GM23338 (cell line): Measurements from ENCODE around the gene NDFIP1. TPM values are rescaled to one million over a fixed set of nuclear protein-coding genes. Genes with fewer than 3 reads are reported as not detected.

ENCODE experiments used
- ATAC-seq: fragments of 200-7000 bp; cut with Tn5 transposase; 3 replicates; pipeline ENCODE4 v1.9.1; 2020
- DNase-seq: peaks from one replicate; pipeline ENCODE4 v3.0.0-alpha.2; 2015; ENCODE audit warnings: low spot score
- H2AFZ ChIP-seq: fragments of 200-600 bp; sonication (generic); 2 replicates; pipeline ENCODE4 v1.8.0; 2016; ENCODE audit warnings: antibody characterized with exemption, mild to moderate bottlenecking, moderate library complexity
- H3F3A ChIP-seq: fragments of 200-600 bp; sonication (generic); replicated peaks from 2 replicates; pipeline ENCODE4 v1.8.0; 2017; ENCODE audit warnings: antibody characterized with exemption, mixed run types, low read depth
- H3K27ac ChIP-seq: fragments of 200-600 bp; sonication (generic); 2 replicates; pipeline ENCODE4 v1.6.1; 2016; ENCODE audit warnings: low read depth
- H3K27me3 ChIP-seq: fragments of 200-600 bp; sonication (generic); 2 replicates; pipeline ENCODE4 v1.8.0; 2016; ENCODE audit warnings: mild to moderate bottlenecking, mixed run types, moderate library complexity; ENCODE audit not compliant: insufficient read depth
- H3K36me3 ChIP-seq: fragments of 200-600 bp; sonication (generic); 2 replicates; pipeline ENCODE4 v1.8.0; 2016; ENCODE audit warnings: mild to moderate bottlenecking; ENCODE audit not compliant: insufficient read depth
- H3K4me1 ChIP-seq: fragments of 200-600 bp; sonication (generic); 2 replicates; pipeline ENCODE4 v1.8.0; 2016; ENCODE audit warnings: mild to moderate bottlenecking, moderate library complexity; ENCODE audit not compliant: insufficient read depth
- H3K4me2 ChIP-seq: fragments of 200-600 bp; sonication (generic); 2 replicates; pipeline ENCODE4 v1.7.1; 2017; ENCODE audit warnings: mixed run types
- H3K4me3 ChIP-seq: fragments of 200-600 bp; sonication (generic); 2 replicates; pipeline ENCODE4 v1.6.1; 2016; ENCODE audit warnings: mixed run types
- H3K79me2 ChIP-seq: fragments of 200-600 bp; sonication (generic); replicated peaks from 2 replicates; pipeline ENCODE4 v1.8.0; 2017; ENCODE audit warnings: mild to moderate bottlenecking; ENCODE audit not compliant: insufficient read depth
- H3K9me2 ChIP-seq: fragments of 200-600 bp; sonication (generic); 2 replicates; pipeline ENCODE4 v1.8.0; 2017; ENCODE audit not compliant: insufficient read depth
- H4K20me1 ChIP-seq: fragments of 200-600 bp; sonication (generic); replicated peaks from 2 replicates; pipeline ENCODE4 v1.8.0; 2017; ENCODE audit warnings: mild to moderate bottlenecking; ENCODE audit not compliant: insufficient read depth
- H3K27ac Mint-ChIP-seq: 2 replicates; pipeline ENCODE4 v1.8.0; 2020; ENCODE audit warnings: inconsistent platforms, mild to moderate bottlenecking, moderate library complexity, mixed read lengths
- H3K27me3 Mint-ChIP-seq: 3 replicates; pipeline ENCODE4 v1.8.0; 2022; ENCODE audit warnings: low read depth, mild to moderate bottlenecking, moderate library complexity, mixed read lengths, inconsistent platforms; ENCODE audit not compliant: insufficient read depth, poor library complexity
- H3K36me3 Mint-ChIP-seq: 3 replicates; pipeline ENCODE4 v1.8.0; 2021; ENCODE audit warnings: low read depth, mild to moderate bottlenecking, inconsistent platforms, moderate library complexity, mixed read lengths
- H3K4me1 Mint-ChIP-seq: 3 replicates; pipeline ENCODE4 v1.8.0; 2020; ENCODE audit warnings: mild to moderate bottlenecking, inconsistent platforms, mixed read lengths
- H3K4me3 Mint-ChIP-seq: 3 replicates; pipeline ENCODE4 v1.8.0; 2021; ENCODE audit warnings: moderate library complexity, mild to moderate bottlenecking, inconsistent platforms, mixed read lengths
- H3K9me3 Mint-ChIP-seq: 3 replicates; pipeline ENCODE4 v1.8.0; 2020; ENCODE audit warnings: moderate library complexity, mild to moderate bottlenecking, inconsistent platforms, mixed read lengths
- CREB1 ChIP-seq: fragments of 250-450 bp; sonication (Bioruptor Pico); IDR thresholded peaks from 2 replicates; pipeline ENCODE4 v1.5.0; 2020; ENCODE audit warnings: low read depth, mild to moderate bottlenecking, moderate library complexity
- CTCF ChIP-seq, 2 experiments: fragments of 200-600 bp in 1 of 2; sonication (generic) in 1 of 2; conservative IDR thresholded peaks; 2 replicates each; pipeline versions ENCODE4 v1.5.1 to v1.6.1; 2016 to 2017; ENCODE audit warnings: antibody characterized with exemption in 2 of 2, low read depth in 2 of 2, mild to moderate bottlenecking in 2 of 2, moderate library complexity in 1 of 2
- EZH2 ChIP-seq: fragments of 200-600 bp; sonication (generic); IDR thresholded peaks from one replicate; pipeline ENCODE4 v1.8.0; 2017; ENCODE audit warnings: antibody characterized with exemption, mild to moderate bottlenecking, low read depth; ENCODE audit not compliant: unreplicated experiment
- JUNB ChIP-seq: IDR thresholded peaks from one replicate; pipeline ENCODE4 v1.6.1; 2016; ENCODE audit warnings: antibody characterized with exemption; ENCODE audit not compliant: unreplicated experiment
- POLR2AphosphoS5 ChIP-seq: IDR thresholded peaks from 2 replicates; pipeline ENCODE4 v1.6.1; 2016; ENCODE audit warnings: antibody characterized with exemption, low read depth
- REST ChIP-seq: IDR thresholded peaks from one replicate; pipeline ENCODE4 v1.6.1; 2018; ENCODE audit warnings: antibody characterized with exemption; ENCODE audit not compliant: unreplicated experiment
- STAT1 ChIP-seq: IDR thresholded peaks from one replicate; pipeline ENCODE4 v1.6.1; 2016; ENCODE audit warnings: antibody characterized with exemption; ENCODE audit not compliant: unreplicated experiment
- ZNF114 ChIP-seq: fragments of 250-450 bp; sonication (Bioruptor Pico); IDR thresholded peaks from 2 replicates; pipeline ENCODE4 v1.5.0; 2020; ENCODE audit warnings: mild to moderate bottlenecking, moderate library complexity
- ZNF331 ChIP-seq: fragments of 250-450 bp; sonication (Bioruptor Pico); IDR thresholded peaks from 2 replicates; pipeline ENCODE4 v1.5.0; 2020; ENCODE audit warnings: low read depth, mild to moderate bottlenecking, moderate library complexity
- ZNF462 ChIP-seq: fragments of 250-450 bp; sonication (Bioruptor Pico); IDR thresholded peaks from 2 replicates; pipeline ENCODE4 v1.5.0; 2020; ENCODE audit warnings: mild to moderate bottlenecking, moderate library complexity
- polyA plus RNA-seq: library from polyadenylated mRNA; unstranded; fragments of >200 nt; fragmentation: Nextera tagmentation; extraction: Ambion mirVana; gene quantifications from 2 replicates; pipeline ENCODE4 v1.2.1, GENCODE V29; 2016
- total RNA-seq: library from RNA; depleted of rRNA; stranded (reverse); fragments of >200 nt; shearing (Covaris generic); gene quantifications from 2 replicates; pipeline ENCODE4 v1.2.3, GENCODE V29; 2014

Gene NDFIP1
- total and polyA plus RNA-seq, 2 experiments from 2014 or later: 24.3 to 45.0 TPM

- Histone ChIP-seq H3K9me2 (no peaks in the 10 kb centered on the region), H3F3A (peaks cover 2% of the 10 kb centered on the region; the same call in 1 of the 2 replicates), H4K20me1 (no peaks in the 10 kb centered on the region), H3K4me1 (peaks cover 11% of the 10 kb centered on the region), H3K79me2 (no peaks in the 10 kb centered on the region), H3K4me3 (no peak overlapping the region), H3K27me3 (no peaks in the 10 kb centered on the region), H3K36me3 (no peaks in the 10 kb centered on the region), H3K4me2 (no peak overlapping the region), H2AFZ (0 out of 2 replicates have a peak overlapping the region, but pooled peaks have one; percentile 23), H3K27ac (no peak overlapping the region)
- TF ChIP-seq JUNB (no peak), REST (no peak)
- Mint-ChIP-seq H3K9me3 (no peaks in the 10 kb centered on the region), H3K27ac (no peak overlapping the region), H3K36me3 (no peaks in the 10 kb centered on the region), H3K4me1 (peaks cover 23% of the 10 kb centered on the region), H3K27me3 (peaks cover 2% of the 10 kb centered on the region), H3K4me3 (no peak overlapping the region)
- ATAC-seq (no peak), DNase-seq (no peak)
Observed at GRCh38 chr5:142179776-142180387, 71.3 kb downstream of the NDFIP1 start.

GRCh38 chr5:142181096-142181495 lies 72.5 kb downstream of the NDFIP1 start:
- Histone ChIP-seq H3K36me3 (no peaks in the 10 kb centered on the region), H3K4me2 (no peak overlapping the region), H2AFZ (peak overlapping the region; percentile 75), H3K79me2 (no peaks in the 10 kb centered on the region), H3K4me1 (peaks cover 16% of the 10 kb centered on the region), H3F3A (no peaks in the 10 kb centered on the region; the same call in 1 of the 2 replicates), H3K9me2 (no peaks in the 10 kb centered on the region), H3K27ac (no peak overlapping the region), H3K27me3 (no peaks in the 10 kb centered on the region), H3K4me3 (no peak overlapping the region), H4K20me1 (no peaks in the 10 kb centered on the region)
- no peak overlapping the region for H3K27ac Mint-ChIP-seq
- H3K27me3 Mint-ChIP-seq: peaks cover 3% of the 10 kb centered on the region
- no peaks in the 10 kb centered on the region for H3K36me3 Mint-ChIP-seq
- peak; percentile 4 for DNase-seq
- H3K9me3 Mint-ChIP-seq: no peaks in the 10 kb centered on the region
- H3K4me1 Mint-ChIP-seq: peaks cover 20% of the 10 kb centered on the region
- peak; percentile 40 for ATAC-seq
- H3K4me3 Mint-ChIP-seq: no peak overlapping the region
- no peak for TF ChIP-seq ZNF462 (CRISPR knock-in tag)
- TF ChIP-seq JUNB: no peak
- no peak for TF ChIP-seq STAT1
- TF ChIP-seq ZNF331 (CRISPR knock-in tag): no peak
- TF ChIP-seq POLR2AphosphoS5: no peak
- TF ChIP-seq CREB1 (CRISPR knock-in tag): no peak
- TF ChIP-seq ZNF114: no peak
- no peak for TF ChIP-seq EZH2
- TF ChIP-seq CTCF (conservative IDR thresholded peaks at IDR 0.05; ENCODE audit: low read depth in 2 of 2): no peak
